ENCODE results near the gene TOMM7.

TOMM7 gene

GRCh38 chr7:22771872-22772228 is 50.8 kb downstream of the TOMM7 start:
- Histone ChIP-seq H3K4me3 (no peak overlapping the region), H3K27ac (no peak overlapping the region)
- TF ChIP-seq CTCF (IDR thresholded peaks at IDR 0.05), result no peak
- DNase-seq (ENCODE audit: low spot score), result no peak

- TF ChIP-seq CTCF (IDR thresholded peaks at IDR 0.05), result no peak
- Histone ChIP-seq H3K4me3 (no peak overlapping the region), H3K27ac (no peak overlapping the region)
- no peak for DNase-seq (ENCODE audit: low spot score)
Measured at GRCh38 chr7:22771194-22771871, 51.3 kb downstream of the TOMM7 start.

- no peak overlapping the region for H3K4me3 ChIP-seq
- H3K27ac ChIP-seq, result no peak overlapping the region
- DNase-seq (ENCODE audit: low spot score), result no peak
- TF ChIP-seq CTCF (IDR thresholded peaks at IDR 0.05), result no peak
Measured at GRCh38 chr7:22765609-22766008, 57.0 kb downstream of the TOMM7 start.
